IMR-90 (cell line): Measurements from ENCODE around the gene PIEZO2. TPM values are rescaled to one million over a fixed set of nuclear protein-coding genes. Genes with fewer than 3 reads are reported as not detected.

Experiments
- ATAC-seq: fragments of 200-7000 bp; cut with Tn5 transposase; 2 replicates; pipeline ENCODE4 v1.9.1; 2020; ENCODE audit warnings: low read depth, mild to moderate bottlenecking, moderate library complexity
- BruUV-seq: library from RNA; stranded (reverse); fragments of 400-500 nt; replicated peaks from 2 replicates; lab custom pipeline; 2021; lab: Mats Ljungman, UMichigan
- CTCF ChIA-PET: fragments of 300-600 bp; formaldehyde crosslinking; extraction: SDS; loops from one replicate; lab custom pipeline; 2021; ENCODE audit warnings: antibody characterized with exemption; lab: Yijun Ruan, JAX
- POLR2A ChIA-PET: fragments of 300-600 bp; sonication (Branson Sonifier 250); formaldehyde crosslinking; loops from one replicate; lab custom pipeline; 2022; ENCODE audit warnings: antibody characterized with exemption; ENCODE audit not compliant: unreplicated experiment; lab: Charles Lee
- DNase-seq: peaks from one replicate; pipeline ENCODE4 v3.0.0; 2013
- H2AFZ ChIP-seq: replicated peaks from 2 replicates; pipeline ENCODE3; 2013; ENCODE audit warnings: low read length, mild to moderate bottlenecking; ENCODE audit not compliant: poor library complexity
- H2AK5ac ChIP-seq: 2 replicates; pipeline ENCODE4 v1.6.1; 2013; ENCODE audit warnings: low read depth, low read length, inconsistent platforms
- H2AK9ac ChIP-seq: replicated peaks from 2 replicates; pipeline ENCODE3; 2013; ENCODE audit warnings: mild to moderate bottlenecking, low read depth, low read length, moderate library complexity; ENCODE audit not compliant: poor library complexity
- H2BK120ac ChIP-seq: 2 replicates; pipeline ENCODE4 v1.6.1; 2013; ENCODE audit warnings: low read depth, low read length, inconsistent platforms
- H2BK15ac ChIP-seq: 3 replicates; pipeline ENCODE4 v1.6.1; 2013; ENCODE audit warnings: low read depth, low read length, inconsistent platforms
- H2BK20ac ChIP-seq: 2 replicates; pipeline ENCODE4 v1.6.1; 2013; ENCODE audit warnings: low read depth, mild to moderate bottlenecking, inconsistent platforms, low read length, moderate library complexity
- H2BK5ac ChIP-seq: 2 replicates; pipeline ENCODE4 v1.6.1; 2013; ENCODE audit warnings: mild to moderate bottlenecking, low read depth, low read length, inconsistent platforms; ENCODE audit not compliant: poor library complexity, severe bottlenecking
- H3K14ac ChIP-seq: replicated peaks from 2 replicates; pipeline ENCODE4 v1.6.1; 2013; ENCODE audit warnings: low read depth, low read length, inconsistent platforms
- H3K18ac ChIP-seq: 2 replicates; pipeline ENCODE4 v1.6.1; 2013; ENCODE audit warnings: low read depth, low read length, control low read depth
- H3K23ac ChIP-seq: 2 replicates; pipeline ENCODE4 v1.6.1; 2013; ENCODE audit warnings: low read depth, low read length, inconsistent platforms
- H3K27ac ChIP-seq: 2 replicates; pipeline ENCODE4 v1.5.1; 2013; ENCODE audit warnings: mild to moderate bottlenecking, control low read depth, low read length; ENCODE audit not compliant: insufficient read depth
- H3K27me3 ChIP-seq: 2 replicates; pipeline ENCODE4 v1.6.1; 2013; ENCODE audit warnings: low read length; ENCODE audit not compliant: control insufficient read depth, insufficient read depth
- H3K36me3 ChIP-seq: 2 replicates; pipeline ENCODE4 v1.6.1; 2013; ENCODE audit warnings: low read length, mixed read lengths; ENCODE audit not compliant: control insufficient read depth, insufficient read depth
- H3K4ac ChIP-seq: 2 replicates; pipeline ENCODE4 v1.6.1; 2013; ENCODE audit warnings: low read depth, low read length, inconsistent platforms
- H3K4me1 ChIP-seq: 2 replicates; pipeline ENCODE4 v1.6.1; 2013; ENCODE audit warnings: low read length, mixed read lengths; ENCODE audit not compliant: control insufficient read depth, insufficient read depth
- H3K4me2 ChIP-seq: 2 replicates; pipeline ENCODE4 v1.6.1; 2013; ENCODE audit warnings: low read depth, mild to moderate bottlenecking, control low read depth, low read length, moderate library complexity
- H3K4me3 ChIP-seq: 2 replicates; pipeline ENCODE4 v1.5.1; 2013; ENCODE audit warnings: low read depth, mild to moderate bottlenecking, control low read depth, low read length, moderate library complexity; ENCODE audit not compliant: insufficient read depth
- H3K56ac ChIP-seq: 2 replicates; pipeline ENCODE4 v1.6.1; 2013; ENCODE audit warnings: low read length, inconsistent platforms; ENCODE audit not compliant: insufficient read depth; ENCODE audit errors: extremely low read depth
- H3K79me1 ChIP-seq, 2 experiments: 2 replicates each; pipeline ENCODE4 v1.6.1; 2013; ENCODE audit warnings: low read length in 2 of 2, inconsistent platforms in 1 of 2, low read depth in 1 of 2
- H3K9ac ChIP-seq: 2 replicates; pipeline ENCODE4 v1.6.1; 2013; ENCODE audit warnings: low read depth, low read length, control low read depth
- H3K9me1 ChIP-seq: 2 replicates; pipeline ENCODE4 v1.6.1; 2013; ENCODE audit warnings: low read length, inconsistent platforms; ENCODE audit not compliant: insufficient read depth
- H3K9me3 ChIP-seq: 2 replicates; pipeline ENCODE4 v1.6.1; 2013; ENCODE audit warnings: low read length; ENCODE audit not compliant: control insufficient read depth, insufficient read depth
- H4K20me1 ChIP-seq: 2 replicates; pipeline ENCODE4 v1.6.1; 2013; ENCODE audit warnings: low read length, inconsistent platforms; ENCODE audit not compliant: insufficient read depth
- H4K5ac ChIP-seq: 2 replicates; pipeline ENCODE4 v1.6.1; 2013; ENCODE audit warnings: mild to moderate bottlenecking, low read depth, low read length, control low read depth
- H4K8ac ChIP-seq, 2 experiments: 2 replicates each; pipeline ENCODE4 v1.6.1; 2013; ENCODE audit warnings: low read depth in 2 of 2, low read length in 2 of 2, control low read depth in 1 of 2, inconsistent platforms in 1 of 2
- H4K91ac ChIP-seq: 2 replicates; pipeline ENCODE4 v1.6.1; 2013; ENCODE audit warnings: low read depth, low read length, inconsistent platforms; ENCODE audit not compliant: insufficient read depth
- CHD1 ChIP-seq: IDR thresholded peaks from 2 replicates; pipeline ENCODE4 v1.6.1; 2012; ENCODE audit warnings: low read depth, low read length, improper control_type of control experiment
- FOS ChIP-seq: fragments of 150-350 bp; IDR thresholded peaks from 2 replicates; pipeline ENCODE4 v1.6.1; 2016; ENCODE audit warnings: low read depth, low read length
- POLR2A ChIP-seq: IDR thresholded peaks from 2 replicates; pipeline ENCODE4 v1.6.1; 2012; ENCODE audit warnings: mild to moderate bottlenecking, low read depth, low read length
- WGBS, 2 experiments: methylation state at CpG; one replicate each; pipeline versions ENCODE4 v1.1.5 to v1.1.7; 2013; ENCODE audit warnings: missing lambda C conversion rate in 2 of 2; ENCODE audit not compliant: insufficient read length in 1 of 2; ENCODE audit errors: extremely low coverage in 2 of 2; 5-methylcytosine and 5-hydroxymethylcytosine counted together
- dilution Hi-C: fragments of 300-500 bp; cut with HindIII; formaldehyde crosslinking; loops from one replicate; pipeline ENCODE4 v1.14.3; 2018; ENCODE audit warnings: low sequenced_read_pairs; ENCODE audit not compliant: unreplicated experiment
- in situ Hi-C: fragments of 300-500 bp; cut with MboI; formaldehyde crosslinking; loops from 3 replicates; pipeline ENCODE4 v1.14.3; 2019; ENCODE audit warnings: low sequenced_read_pairs, inconsistent platforms, mixed read lengths
- intact Hi-C: fragments of 100-400 bp; cut with micrococcal nuclease; formaldehyde crosslinking; loops from 2 replicates; pipeline ENCODE4 v1.10.0; 2022
- polyA plus RNA-seq, 3 experiments: library from polyadenylated mRNA; depleted of rRNA; stranded (reverse); fragments of >200 nt; gene quantifications; 2 replicates each; pipeline ENCODE4 v1.2.3, GENCODE V29; 2012; ENCODE audit warnings: low replicate concordance in 1 of 3
- total RNA-seq: library from RNA; depleted of rRNA; stranded (reverse); fragments of >200 nt; gene quantifications from 2 replicates; pipeline ENCODE4 v1.2.3, GENCODE V29; 2012

The PIEZO2 gene
- total and polyA plus RNA-seq, 2 of the 4 experiments (the other 2 are of a cell fraction), result 2.4 to 4.1 TPM

GRCh38 chr18:11029021-11029420 lies 120.3 kb downstream of the PIEZO2 start:
- DNase-seq (no peak), ATAC-seq (no peak)
- Histone ChIP-seq H2BK120ac (no peak overlapping the region), H3K18ac (no peak overlapping the region), H3K56ac (no peak overlapping the region), H2AFZ (no peak overlapping the region), H3K4me3 (no peak overlapping the region), H3K27ac (no peak overlapping the region), H3K9me3 (no peaks in the 10 kb centered on the region), H4K5ac (no peak overlapping the region), H2AK5ac (no peak overlapping the region), H3K9ac (no peak overlapping the region), H3K79me1 (no peaks in the 10 kb centered on the region), H3K27me3 (no peaks in the 10 kb centered on the region), H4K20me1 (no peaks in the 10 kb centered on the region), H3K23ac (no peak overlapping the region), H3K9me1 (no peaks in the 10 kb centered on the region), H4K91ac (no peak overlapping the region), H3K4ac (no peak overlapping the region), H2BK5ac (no peak overlapping the region), H2BK20ac (no peak overlapping the region), H4K8ac (no peak overlapping the region), H2AK9ac (no peak overlapping the region), H3K4me2 (no peak overlapping the region), H3K4me1 (no peaks in the 10 kb centered on the region), H3K36me3 (no peaks in the 10 kb centered on the region), H3K14ac (no peak overlapping the region), H2BK15ac (no peak overlapping the region)
- ChIA-PET POLR2A (no interaction called here), CTCF (interaction anchor here (1.2 kb wide), 1 partner anchor 12 kb away, joined by 3 read pairs; no protein-coding TSS in a partner anchor)
- intact Hi-C loops (no loop called here), dilution Hi-C loops (no loop called here), in situ Hi-C loops (no loop called here)
- TF ChIP-seq POLR2A (no peak), FOS (no peak), CHD1 (no peak)
- no TSS peak for BruUV-seq
- no CpG with 5 or more reads among the region's 6 CpGs for WGBS, 2 experiments
